NOMO-1 (cell line): Measurements from ENCODE around the gene ACMSD.
"Not testable (repeated sequence)": the region's sequence is repeated elsewhere in the genome, so short reads cannot be mapped to it uniquely, and the experiment has no call there.

Source experiments
- DNase-seq, 2 experiments: peaks; one replicate each; lab custom pipeline; 2025; ENCODE audit not compliant: unreplicated experiment in 2 of 2; lab: John Stamatoyannopoulos, UW

The ACMSD gene

DNA sequence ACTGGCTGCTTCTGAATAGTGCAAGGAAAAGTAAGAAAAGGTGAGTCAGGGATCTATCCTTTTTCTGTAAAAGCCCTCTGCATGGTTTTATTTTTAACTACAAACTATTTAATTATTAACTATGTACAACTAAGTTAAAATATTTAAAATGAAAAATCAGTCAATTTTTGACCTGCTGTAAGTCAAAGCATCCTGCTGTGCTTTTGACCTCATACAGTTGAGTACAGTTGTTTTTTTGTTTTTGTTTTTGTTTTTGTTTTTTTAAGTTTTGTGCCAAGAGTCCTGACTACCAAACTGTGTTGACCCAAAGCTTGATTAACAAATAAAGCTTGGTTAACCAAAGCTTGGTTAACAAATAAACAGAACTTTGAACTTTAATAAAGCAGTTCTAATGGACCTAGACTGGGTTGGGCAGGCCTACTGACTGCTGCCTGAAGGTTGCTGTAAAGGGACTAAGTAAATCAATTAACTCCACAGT is at the start of gene ACMSD:
TSS of gene ACMSD (plus strand) at position 474 of the 478 bp plus-strand sequence. CDS start 67 bp downstream, outside the sequence.
- DNase-seq = no peak

DNA sequence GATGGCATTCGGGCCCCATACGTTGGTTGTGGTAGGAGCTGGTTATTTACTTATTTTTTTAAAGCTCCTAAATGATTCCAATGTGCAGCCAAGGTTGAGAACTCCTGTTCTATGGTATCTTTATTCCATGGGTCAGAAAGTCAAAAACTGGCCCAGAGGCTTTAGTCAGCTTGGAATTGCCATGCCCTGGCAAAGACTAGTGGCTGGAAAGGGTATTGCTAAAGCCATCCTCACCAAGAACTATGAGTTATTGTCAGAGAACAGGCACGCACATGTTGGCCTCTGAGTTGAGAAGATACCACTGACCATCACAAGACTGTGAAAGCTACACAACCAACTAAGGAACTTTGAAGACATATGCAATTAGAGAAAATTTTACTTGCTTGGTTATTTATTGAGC is 47.9 kb upstream of the ACMSD start:
- DNase-seq = no peak

DNA sequence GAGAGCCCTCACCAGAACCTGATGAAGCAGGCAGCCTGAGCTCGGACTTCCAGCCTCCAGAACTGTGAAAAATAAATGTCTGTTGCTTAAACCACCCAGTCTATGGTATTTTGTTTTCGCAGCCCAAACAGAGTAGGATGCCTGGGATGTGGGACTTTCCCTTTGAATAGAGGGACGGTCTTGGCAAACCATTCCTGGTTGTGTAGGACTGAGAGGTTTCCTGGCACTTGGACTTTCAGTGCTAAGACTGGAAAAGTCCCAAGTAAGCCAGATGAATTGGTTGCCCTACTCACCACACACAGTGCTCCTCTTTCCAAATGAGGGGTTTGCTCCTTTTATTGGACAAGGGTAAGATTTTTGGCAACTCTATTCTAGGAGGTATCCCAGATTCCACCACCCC is 46.8 kb upstream of the ACMSD start:
- no peak for DNase-seq

DNA sequence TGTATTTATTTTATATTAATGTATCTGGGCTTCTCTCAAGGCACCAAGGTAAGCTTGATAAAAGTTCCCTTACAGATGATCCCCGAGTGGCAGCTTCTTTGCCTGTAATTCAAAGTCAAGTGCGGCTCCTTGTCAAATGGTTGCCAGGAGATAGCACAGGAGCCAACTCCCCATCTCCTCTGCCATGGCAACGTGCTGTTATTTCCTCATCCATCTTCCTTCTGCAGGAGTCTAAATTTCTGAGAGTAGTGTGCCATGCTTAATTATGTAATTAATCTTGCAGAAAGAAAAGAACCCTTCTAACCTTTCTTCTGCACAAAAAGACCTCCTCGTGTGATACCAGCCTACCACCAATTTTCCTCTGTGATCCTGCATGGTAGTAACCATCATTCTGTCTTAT is 46.2 kb upstream of the ACMSD start:
- DNase-seq = no peak

DNA sequence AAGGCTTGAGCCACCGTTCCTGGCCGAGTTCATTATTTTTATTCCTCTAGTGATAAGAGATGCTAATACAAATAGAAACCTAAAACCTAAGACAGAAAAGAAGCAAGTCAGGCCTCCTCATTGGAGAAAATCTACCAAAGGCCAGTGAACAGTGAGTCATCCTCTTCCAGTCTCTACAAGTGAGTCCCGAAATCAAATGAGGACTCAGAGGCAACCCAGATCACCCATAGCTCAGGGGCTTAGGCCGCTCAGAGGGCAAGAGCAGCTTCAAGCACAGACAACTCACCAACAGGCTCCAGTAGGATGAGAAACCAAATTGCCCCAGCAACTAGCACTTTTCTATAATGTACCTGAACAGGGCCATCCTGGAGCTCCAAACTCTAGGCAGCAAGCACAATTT is 42.7 kb upstream of the ACMSD start:
- no peak for DNase-seq

DNA sequence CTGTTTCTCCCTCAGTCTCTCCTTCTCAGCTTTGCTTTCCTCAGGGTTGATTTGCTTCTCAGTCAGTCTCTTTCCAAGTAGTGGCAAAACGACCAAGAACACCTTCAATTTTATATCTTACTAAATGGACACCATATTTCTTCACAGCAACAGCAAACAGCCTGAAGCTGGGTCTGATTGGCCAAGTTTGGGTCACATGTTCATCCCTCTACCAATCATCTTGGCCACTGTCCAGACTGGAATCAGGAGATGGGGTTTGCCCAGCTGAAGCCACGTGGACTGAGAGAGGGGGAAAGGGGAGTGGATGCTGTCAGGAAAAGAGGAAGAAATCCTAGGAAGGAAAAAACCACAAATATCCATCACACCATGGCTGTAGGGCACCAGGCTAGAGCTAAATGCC is 42.0 kb upstream of the ACMSD start:
- DNase-seq = no peak

DNA sequence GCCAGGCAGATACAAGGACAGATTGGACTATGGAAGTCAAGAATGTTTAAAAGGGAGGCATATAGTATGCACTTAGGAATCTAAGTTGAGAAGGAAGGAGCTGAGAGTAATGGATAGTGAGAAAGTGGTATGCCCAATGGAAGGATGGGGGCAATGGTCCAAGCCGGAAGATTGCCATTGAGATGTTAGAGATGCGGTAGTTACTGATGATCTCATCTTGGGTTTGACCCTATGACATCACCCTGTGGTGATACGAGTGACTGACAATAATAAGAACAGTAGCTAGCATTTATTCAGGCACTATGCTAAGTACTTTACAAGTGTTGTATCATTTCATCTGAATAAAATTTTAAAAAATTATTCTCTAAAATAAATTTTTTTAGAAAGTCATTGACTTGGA is 38.5 kb upstream of the ACMSD start:
- no peak for DNase-seq

DNA sequence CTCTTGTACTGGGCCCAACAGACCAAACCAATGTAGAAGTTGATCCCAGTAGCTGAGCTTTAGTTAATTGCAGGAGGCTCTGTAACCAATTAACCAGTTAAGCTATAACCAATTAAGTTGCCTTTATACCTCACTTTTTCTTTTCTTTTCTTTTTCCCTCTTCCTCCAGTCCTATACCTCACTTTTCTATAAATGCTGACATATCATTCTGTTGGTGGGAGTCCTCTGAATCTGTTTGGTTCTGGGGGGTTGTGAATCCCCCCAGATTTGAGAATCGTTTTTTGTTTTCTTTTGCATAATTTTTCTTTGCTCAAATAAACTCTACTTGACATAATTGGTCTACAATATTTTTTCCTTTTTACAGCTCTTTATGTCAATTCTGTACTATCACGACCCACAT is 38.1 kb upstream of the ACMSD start:
- no peak for DNase-seq

DNA sequence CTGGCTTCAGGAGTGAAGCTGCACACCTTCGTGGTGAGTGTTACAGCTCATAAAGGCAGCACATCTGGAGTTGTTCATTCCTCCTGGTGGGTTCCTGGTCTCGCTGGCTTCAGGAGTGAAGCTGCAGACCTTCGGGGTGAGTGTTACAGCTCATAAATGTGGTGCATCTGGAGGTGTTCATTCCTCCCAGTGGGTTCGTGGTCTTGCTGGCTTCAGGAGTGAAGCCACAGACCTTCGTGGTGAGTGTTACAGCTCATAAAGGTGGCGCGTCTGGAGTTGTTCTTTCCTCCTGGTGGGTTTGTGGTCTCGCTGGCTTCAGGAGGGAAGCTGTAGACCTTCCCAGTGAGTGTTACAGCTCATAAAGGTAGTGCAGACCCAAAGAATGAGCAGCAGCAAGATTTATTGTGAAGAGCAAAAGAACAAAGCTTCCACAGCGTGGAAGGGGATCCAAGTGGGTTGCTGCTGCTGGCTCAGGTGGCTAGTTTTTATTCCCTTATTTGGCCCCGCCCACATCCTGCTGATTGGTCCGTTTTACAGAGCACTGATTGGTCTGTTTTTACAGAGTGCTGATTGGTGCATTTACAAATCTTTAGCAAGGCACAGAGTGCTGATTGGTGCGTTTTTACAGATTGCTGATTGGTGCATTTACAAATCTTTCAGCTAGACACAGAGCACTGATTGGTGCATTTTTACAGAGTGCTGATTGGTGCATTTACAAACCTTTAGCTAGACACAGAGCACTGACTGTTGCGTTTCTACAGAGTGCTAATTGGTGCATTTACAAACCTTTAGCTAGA is 34.6 kb upstream of the ACMSD start:
- not testable (repeated sequence) for DNase-seq

DNA sequence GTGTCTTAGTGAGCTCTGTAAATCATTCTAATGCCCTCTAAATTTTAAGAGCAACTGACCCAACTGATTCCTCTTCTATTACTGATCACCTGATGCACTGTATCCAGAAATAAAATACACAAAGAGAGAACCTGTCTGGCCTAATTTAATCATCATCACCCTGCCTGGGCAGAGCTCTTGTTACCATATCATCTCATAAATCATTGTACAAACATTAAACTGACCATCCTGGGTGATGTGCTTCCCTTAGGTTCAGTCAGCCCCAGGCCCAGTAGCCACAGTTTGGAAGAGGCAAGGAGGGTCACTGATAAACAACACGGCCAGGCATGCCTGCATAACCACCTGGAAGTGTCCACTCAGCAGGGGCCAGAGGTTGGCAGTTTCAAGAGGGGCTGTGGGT is 22.7 kb upstream of the ACMSD start:
- DNase-seq = no peak

DNA sequence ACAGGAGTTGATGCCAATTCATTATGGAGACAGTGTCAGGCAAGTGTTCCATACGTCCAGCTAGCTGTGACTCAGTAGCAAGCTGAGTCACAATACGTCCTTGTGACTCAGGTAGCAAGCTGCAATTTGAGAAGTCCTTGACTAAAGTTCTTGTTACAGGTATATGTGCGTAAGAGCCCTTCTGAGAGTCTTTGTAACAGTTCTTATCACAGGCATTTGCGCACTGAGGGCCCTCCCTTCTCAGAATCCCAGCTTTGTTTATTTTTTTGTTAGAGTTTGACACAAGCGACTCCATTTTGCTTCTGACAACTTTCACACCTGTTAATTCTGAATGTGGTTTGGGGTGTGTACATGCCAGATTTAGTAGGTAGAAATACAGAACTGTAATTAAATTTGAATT is 20.1 kb upstream of the ACMSD start:
- no peak for DNase-seq

DNA sequence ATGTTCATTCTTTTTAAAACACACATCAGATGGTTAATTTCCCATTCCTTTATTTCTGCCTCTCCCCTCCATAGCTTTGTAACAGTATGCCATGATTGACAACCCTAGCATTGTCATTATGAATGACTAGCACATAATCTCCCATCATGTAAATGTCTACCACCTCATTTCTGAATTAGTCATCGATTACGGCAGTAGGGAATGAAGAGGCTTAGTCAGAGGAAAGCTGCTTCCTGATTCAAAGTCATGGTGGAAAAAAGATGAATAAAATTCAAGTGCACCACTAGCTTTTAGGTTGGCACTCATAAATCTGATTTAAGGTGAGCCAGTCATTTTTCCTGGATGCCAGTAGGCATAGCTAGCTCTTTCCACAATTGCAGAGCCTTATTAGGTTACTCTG is 19.1 kb upstream of the ACMSD start:
- DNase-seq = no peak

DNA sequence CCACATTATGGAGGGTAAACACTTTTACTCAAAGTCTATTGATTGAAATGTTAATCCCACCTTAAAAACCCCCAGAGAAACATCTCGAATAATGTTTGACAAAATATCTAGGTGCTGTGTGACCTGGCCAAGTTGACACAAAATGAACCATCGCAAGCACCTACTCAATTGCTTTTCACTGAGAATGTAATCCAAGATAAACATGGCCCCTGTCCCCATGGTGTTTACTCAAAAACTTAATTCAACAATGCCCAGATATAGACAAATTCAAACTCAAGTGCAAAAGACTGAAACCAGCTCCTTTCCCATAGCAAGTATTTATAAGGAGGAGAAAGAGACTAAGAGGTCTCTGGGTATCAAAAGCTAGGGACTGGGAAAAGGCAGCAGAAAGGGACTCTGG is 15.0 kb upstream of the ACMSD start:
- DNase-seq = no peak

DNA sequence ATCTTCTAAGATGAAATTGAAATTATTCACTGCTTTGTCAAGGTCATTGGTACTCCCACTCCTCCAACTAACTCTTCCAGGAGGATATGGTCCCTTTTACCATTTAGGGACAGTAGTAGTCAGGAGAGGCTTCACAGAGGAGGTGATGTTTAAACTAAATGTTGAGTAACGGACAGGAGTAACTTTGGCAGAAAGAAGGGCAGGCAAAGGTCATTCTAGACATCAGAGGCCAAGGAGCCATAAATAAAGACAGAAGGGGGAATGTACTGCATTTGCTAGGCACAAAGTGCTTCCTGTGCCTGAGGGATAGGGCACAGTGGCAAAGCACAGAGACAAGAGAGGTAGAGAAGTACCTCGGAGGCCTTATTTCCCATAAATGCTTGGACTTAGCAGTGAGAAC is 14.6 kb upstream of the ACMSD start:
- DNase-seq = no peak

DNA sequence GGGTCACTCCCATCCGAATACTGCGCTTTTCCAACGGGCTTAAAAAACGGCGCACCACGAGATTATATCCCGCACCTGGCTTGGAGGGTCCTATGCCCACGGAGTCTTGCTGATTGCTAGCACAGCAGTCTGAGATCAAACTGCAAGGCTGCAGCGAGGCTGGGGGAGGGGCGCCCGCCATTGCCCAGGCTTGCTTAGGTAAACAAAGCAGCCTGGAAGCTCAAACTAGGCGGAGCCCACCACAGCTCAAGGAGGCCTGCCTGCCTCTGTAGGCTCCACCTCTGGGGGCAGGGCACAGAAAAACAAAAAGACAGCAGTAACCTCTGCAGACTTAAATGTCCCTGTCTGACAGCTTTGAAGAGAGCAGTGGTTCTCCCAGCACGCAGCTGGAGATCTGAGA is 12.7 kb upstream of the ACMSD start:
- DNase-seq = not testable (repeated sequence)

DNA sequence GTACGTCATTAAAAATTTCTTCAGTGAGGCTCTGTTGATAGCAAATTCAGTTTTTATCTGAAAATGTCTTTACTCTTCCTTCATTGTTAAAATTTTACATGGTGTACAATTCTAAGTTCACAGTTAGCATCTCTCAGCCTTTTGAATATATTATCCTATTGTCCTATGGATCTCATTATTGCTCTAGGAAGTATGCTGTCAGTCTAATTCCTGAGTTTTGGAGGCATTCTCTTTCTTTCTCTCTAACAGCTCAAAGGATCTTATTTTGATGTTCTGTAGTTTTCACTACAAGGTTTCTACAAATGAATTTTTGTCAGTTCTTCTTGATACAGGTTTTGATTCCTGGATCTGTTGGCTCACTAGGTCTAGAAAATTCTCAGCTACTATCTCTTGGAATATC is 2.9 kb upstream of the ACMSD start:
- no peak for DNase-seq

DNA sequence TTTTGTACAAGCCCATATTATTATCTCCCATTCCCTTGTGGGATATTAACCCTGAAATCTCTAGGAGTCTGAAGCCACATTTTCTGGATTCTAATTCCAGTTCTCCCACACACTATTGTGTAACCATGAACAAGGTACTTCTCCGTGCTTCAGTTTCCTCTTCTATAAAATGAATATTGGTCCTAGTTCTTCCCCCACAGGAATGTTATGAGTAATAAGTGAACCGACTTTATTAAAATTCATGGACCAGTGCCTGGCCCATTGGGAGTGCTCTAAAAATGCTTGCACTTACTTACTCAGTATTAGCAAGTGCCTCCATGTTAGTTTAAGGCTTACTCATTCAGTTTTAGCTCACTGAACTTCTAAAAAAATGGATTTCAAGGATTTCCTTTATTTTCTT is 1.4 kb upstream of the ACMSD start:
- DNase-seq = no peak

DNA sequence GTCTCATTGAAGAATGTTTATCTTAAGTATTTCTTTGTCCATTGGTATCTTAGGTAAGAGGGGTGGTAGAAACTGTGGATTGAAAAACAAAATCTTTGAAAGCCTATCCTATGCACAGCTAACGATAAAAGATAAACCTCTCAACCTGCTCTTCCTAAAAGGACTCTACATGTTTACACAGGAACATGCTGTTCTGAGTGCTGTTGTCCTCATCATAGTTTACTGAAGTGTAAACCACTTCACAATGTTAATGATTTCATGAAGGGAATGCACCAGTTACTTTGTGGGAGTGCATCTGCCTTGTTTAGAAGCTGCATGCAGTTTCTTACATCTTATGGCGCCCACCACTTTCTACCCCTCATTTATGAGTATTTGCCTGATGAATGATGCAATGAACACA is 1.2 kb downstream of the ACMSD start:
- DNase-seq = no peak

DNA sequence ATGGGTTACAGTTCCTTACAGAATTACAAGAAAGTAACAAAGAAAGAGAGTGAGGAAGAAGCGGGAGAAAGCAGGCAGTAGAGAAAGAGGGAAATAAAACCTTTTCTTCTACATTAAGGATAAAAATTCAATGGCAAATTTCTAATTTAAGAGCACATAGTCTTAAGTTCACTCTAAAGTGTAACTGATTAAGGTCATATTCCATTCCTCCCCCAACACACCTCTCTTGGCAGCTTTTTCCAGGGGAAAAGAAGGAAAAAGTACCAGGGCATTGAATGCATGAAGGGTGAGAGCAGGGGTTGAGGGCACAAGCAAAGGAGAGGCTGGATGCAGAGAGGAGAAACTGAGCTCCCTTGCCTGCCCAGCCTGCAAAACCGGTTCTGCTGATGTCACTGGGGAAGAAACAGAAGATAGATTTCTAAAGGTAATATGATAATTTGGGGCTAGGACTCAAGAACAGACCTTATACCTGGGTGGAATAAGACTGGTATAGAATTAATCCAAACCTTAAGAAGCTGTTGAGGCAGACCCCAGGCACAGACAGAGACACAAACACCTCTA is 4.6 kb downstream of the ACMSD start:
- DNase-seq = no peak

DNA sequence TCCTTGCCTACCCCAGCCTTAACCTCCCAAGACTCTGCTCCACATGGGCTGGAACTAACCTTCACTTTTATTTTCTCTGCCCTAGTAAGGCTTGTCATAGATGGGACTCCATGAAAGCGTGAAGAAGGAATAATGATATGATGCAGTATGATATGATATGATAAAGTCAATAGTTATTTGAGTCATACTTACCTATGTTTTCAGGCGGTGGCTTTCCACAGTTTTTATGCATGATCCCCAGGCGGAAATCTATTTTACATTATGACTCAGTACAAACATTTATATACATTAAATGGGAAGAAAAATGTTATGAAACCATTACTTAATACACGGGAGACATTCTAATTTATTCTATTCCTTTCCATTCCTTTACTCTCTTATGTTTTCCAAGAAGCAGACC is 5.6 kb downstream of the ACMSD start:
- no peak for DNase-seq

DNA sequence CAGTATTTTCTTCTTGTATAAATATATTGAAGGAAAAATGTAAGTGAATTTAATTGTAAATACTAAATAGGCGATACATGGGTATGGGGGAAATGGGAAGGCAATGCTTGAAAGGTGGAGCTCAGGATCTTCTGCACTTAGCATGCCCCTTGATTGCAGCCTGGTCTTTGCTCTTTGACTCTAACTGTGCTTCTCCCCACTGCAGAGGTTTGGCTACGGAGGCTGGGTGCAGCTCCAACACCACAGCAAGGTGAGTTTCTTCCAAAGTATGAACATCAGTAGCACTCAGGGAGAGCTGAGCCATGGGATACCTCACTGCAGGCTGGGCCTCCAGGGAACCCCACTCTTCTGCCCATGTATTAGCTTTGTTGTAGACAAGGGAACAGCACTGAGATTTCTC is 6.6 kb downstream of the ACMSD start:
- DNase-seq = no peak

DNA sequence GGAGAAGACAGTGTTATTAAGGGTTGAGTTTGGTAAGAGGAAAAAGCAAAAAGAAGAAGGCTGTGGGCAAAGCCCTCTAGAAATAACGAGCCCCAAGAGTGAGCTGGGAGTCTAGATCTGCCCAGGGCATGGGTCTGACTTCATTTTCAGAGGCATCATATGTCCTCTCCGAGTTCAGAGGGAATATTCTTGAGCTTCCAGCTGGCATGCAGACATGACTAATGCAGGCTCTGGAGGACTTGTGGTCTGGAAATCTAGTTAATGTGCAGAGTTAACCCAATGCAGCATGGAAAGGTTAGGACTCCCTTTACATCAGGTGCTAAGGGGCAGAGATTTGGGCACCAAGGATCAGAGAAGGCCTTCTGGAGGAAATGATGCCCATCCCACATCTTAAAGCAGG is 7.3 kb downstream of the ACMSD start:
- DNase-seq = no peak

DNA sequence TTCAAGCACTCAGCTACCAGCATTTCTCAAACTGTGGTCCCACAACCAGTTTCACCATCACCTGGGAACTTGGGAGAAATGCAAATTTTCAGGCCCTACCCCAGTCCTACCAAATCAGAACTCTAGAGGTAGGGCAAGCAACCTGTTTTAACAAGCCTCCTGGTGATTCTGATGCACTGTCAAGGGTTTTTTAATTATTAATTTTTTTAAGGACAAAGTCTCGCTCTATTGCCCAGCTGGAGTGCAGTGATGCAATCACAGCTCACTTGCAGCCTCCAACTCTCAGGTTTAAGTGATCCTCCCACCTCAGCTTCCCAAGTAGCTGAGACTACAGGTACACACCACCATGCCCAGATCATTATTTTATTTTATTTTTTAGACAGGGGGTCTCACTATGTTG is 7.8 kb downstream of the ACMSD start:
- DNase-seq = no peak
